Endodermal cell (in vitro differentiated cells): ENCODE data around the gene REC8. TPM values are rescaled to one million over a fixed set of nuclear protein-coding genes. Genes with fewer than 3 reads are reported as not detected.

Experiments used
- DNase-seq: peaks from one replicate; pipeline ENCODE4 v3.0.0-alpha.2; 2017
- H3K27ac ChIP-seq: 2 replicates; pipeline ENCODE4 v1.5.1; 2013; ENCODE audit warnings: mild to moderate bottlenecking, low read depth, low read length, moderate library complexity
- H3K27me3 ChIP-seq: 2 replicates; pipeline ENCODE4 v1.6.1; 2013; ENCODE audit warnings: mild to moderate bottlenecking, low read length, moderate library complexity; ENCODE audit not compliant: insufficient read depth, control insufficient read depth, poor library complexity, severe bottlenecking
- H3K36me3 ChIP-seq: 2 replicates; pipeline ENCODE4 v1.7.0; 2013; ENCODE audit warnings: mild to moderate bottlenecking, low read length, moderate library complexity; ENCODE audit not compliant: control insufficient read depth, insufficient read depth
- H3K4me1 ChIP-seq: one replicate; pipeline ENCODE4 v1.7.0; 2013; ENCODE audit warnings: low read length; ENCODE audit not compliant: control insufficient read depth, insufficient read depth
- H3K4me3 ChIP-seq: 2 replicates; pipeline ENCODE4 v1.5.1; 2013; ENCODE audit warnings: mild to moderate bottlenecking, low read length, moderate library complexity
- H3K9ac ChIP-seq: 2 replicates; pipeline ENCODE4 v1.6.1; 2013; ENCODE audit warnings: mild to moderate bottlenecking, low read length, moderate library complexity; ENCODE audit not compliant: poor library complexity, severe bottlenecking; ENCODE audit errors: extremely low read depth
- H3K9me3 ChIP-seq: 2 replicates; pipeline ENCODE4 v1.6.1; 2013; ENCODE audit warnings: mild to moderate bottlenecking, low read length, moderate library complexity; ENCODE audit not compliant: control insufficient read depth
- H3K27ac Mint-ChIP-seq: 2 replicates; pipeline ENCODE4 v1.8.0; 2020; ENCODE audit warnings: mixed read lengths
- H3K27me3 Mint-ChIP-seq: 2 replicates; pipeline ENCODE4 v1.8.0; 2021; ENCODE audit warnings: mild to moderate bottlenecking, mixed read lengths; ENCODE audit not compliant: insufficient read depth
- H3K36me3 Mint-ChIP-seq: 2 replicates; pipeline ENCODE4 v1.8.0; 2020; ENCODE audit warnings: low read depth, mixed read lengths
- H3K4me1 Mint-ChIP-seq: 2 replicates; pipeline ENCODE4 v1.8.0; 2020; ENCODE audit warnings: mixed read lengths
- H3K4me3 Mint-ChIP-seq: 2 replicates; pipeline ENCODE4 v1.8.0; 2020; ENCODE audit warnings: mild to moderate bottlenecking, moderate library complexity, mixed read lengths
- H3K9me3 Mint-ChIP-seq: 2 replicates; pipeline ENCODE4 v1.8.0; 2020; ENCODE audit warnings: mild to moderate bottlenecking, mixed read lengths
- CTCF ChIP-seq: fragments of 200-600 bp; sonication (generic); conservative IDR thresholded peaks from 2 replicates; pipeline ENCODE4 v1.5.0; 2021; ENCODE audit warnings: antibody characterized with exemption, mild to moderate bottlenecking
- WGBS, 2 experiments: methylation state at CpG; one replicate each; pipeline versions ENCODE4 v1.1.5 to v1.1.7; 2013; ENCODE audit warnings: missing lambda C conversion rate in 2 of 2, mixed read lengths in 1 of 2; ENCODE audit not compliant: insufficient coverage in 1 of 2, insufficient read length in 1 of 2; 5-methylcytosine and 5-hydroxymethylcytosine counted together
- total RNA-seq, 2 donors: library from RNA; stranded (reverse); fragmentation: NEBNext Ultra II Directional in 1 of 2; extraction: Animal tissue kit (Norgen Biotek cat#: 25700) in 1 of 2; gene quantifications; 2 replicates in 1 of 2; 3 replicates in 1 of 2; pipeline ENCODE4 v1.2.1, GENCODE V29; 2021

Gene REC8
- total RNA-seq, 2 donors from 2014 or later = 60.3 to 98.3 TPM

- TF ChIP-seq CTCF = no peak
- peaks cover 6% of the 10 kb centered on the region for H3K4me1 Mint-ChIP-seq
- H3K36me3 Mint-ChIP-seq = peaks cover 49% of the 10 kb centered on the region
- Histone ChIP-seq H3K27me3 (no peaks in the 10 kb centered on the region), H3K4me1 (no peaks in the 10 kb centered on the region), H3K27ac (no peak overlapping the region), H3K4me3 (no peak overlapping the region), H3K36me3 (peaks cover 68% of the 10 kb centered on the region), H3K9ac (no peak overlapping the region), H3K9me3 (no peaks in the 10 kb centered on the region)
- no peaks in the 10 kb centered on the region for H3K9me3 Mint-ChIP-seq
- H3K4me3 Mint-ChIP-seq = peak overlapping the region; percentile 89
- no peak overlapping the region for H3K27ac Mint-ChIP-seq
- 92 to 100% methylated on average over 4 to 10 of the region's 10 CpGs for WGBS, 2 experiments
- H3K27me3 Mint-ChIP-seq = no peaks in the 10 kb centered on the region
- DNase-seq = no peak
These were observed 15.1 kb downstream of the REC8 start for GRCh38 chr14:24186831-24187538.

DNA sequence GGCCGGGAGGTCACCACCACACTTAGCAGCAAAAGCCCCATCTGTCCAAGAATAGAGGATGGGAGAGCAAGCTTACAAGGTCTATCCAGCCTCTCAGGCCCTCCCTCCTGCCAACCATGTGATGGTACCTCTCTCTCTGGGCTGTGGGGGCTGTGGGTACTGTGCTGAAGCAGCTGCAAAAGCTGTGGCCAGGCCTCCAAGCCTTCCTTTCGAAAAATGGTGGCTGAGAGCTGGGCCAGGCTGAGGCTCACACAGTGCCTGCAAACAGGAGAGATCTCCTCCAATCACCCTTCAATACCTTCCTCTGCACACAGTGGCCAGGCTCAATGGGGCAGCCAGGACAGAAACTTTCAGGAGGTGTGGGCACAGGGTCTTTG is 15.6 kb downstream of the REC8 start:
- Histone ChIP-seq H3K36me3 (peaks cover 73% of the 10 kb centered on the region), H3K9me3 (no peaks in the 10 kb centered on the region), H3K27me3 (no peaks in the 10 kb centered on the region), H3K9ac (no peak overlapping the region), H3K4me3 (peak overlapping the region; percentile 89), H3K4me1 (no peaks in the 10 kb centered on the region), H3K27ac (no peak overlapping the region)
- no peaks in the 10 kb centered on the region for H3K27me3 Mint-ChIP-seq
- no peaks in the 10 kb centered on the region for H3K9me3 Mint-ChIP-seq
- TF ChIP-seq CTCF = no peak
- peaks cover 6% of the 10 kb centered on the region for H3K4me1 Mint-ChIP-seq
- H3K4me3 Mint-ChIP-seq = peak overlapping the region; percentile 89
- 88 to 89% methylated on average over 1 to 2 of the region's 2 CpGs for WGBS, 2 experiments
- peaks cover 53% of the 10 kb centered on the region for H3K36me3 Mint-ChIP-seq
- no peak for DNase-seq
- H3K27ac Mint-ChIP-seq = no peak overlapping the region

- TF ChIP-seq CTCF = no peak
- H3K27ac ChIP-seq = peak within 1 kb of the TSS; percentile 63
- WGBS, 2 experiments = 0 to 1% methylated on average over 27 to 65 of the region's 65 CpGs
These were observed 16.6 kb downstream of the REC8 start, which contains the start of gene IPO4 for GRCh38 chr14:24188251-24189058. Gene IPO4, minus strand, starts transcription at chr14:24188816. Its CDS starts 29 bp downstream, at chr14:24188787.

More at GRCh38 chr14:24188251-24189058, 16.6 kb downstream of the REC8 start, which contains the start of gene IPO4:
- peak; percentile 99 for DNase-seq
- Mint-ChIP-seq H3K9me3 (no peaks in the 10 kb centered on the region), H3K27me3 (no peaks in the 10 kb centered on the region), H3K36me3 (peaks cover 52% of the 10 kb centered on the region), H3K4me1 (peaks cover 6% of the 10 kb centered on the region), H3K4me3 (peak within 1 kb of the TSS; percentile 89), H3K27ac (peak within 1 kb of the TSS; percentile 91)
- Histone ChIP-seq H3K36me3 (peaks cover 72% of the 10 kb centered on the region), H3K4me3 (peak within 1 kb of the TSS; percentile 89), H3K27me3 (no peaks in the 10 kb centered on the region), H3K4me1 (no peaks in the 10 kb centered on the region), H3K9me3 (no peaks in the 10 kb centered on the region), H3K9ac (peak within 1 kb of the TSS; percentile 74)
